Ecto neural progenitor cell (in vitro differentiated cells): ENCODE data around the gene CREB3L1.

Experiments
- DNase-seq: peaks from one replicate; pipeline ENCODE4 v3.0.0-alpha.2; 2018; ENCODE audit warnings: low spot score

Gene CREB3L1

GRCh38 chr11:46277622-46278386 lies at the start of gene CREB3L1:
Gene CREB3L1 (plus strand): TSS chr11:46277662. CDS start chr11:46278112, 450 bp downstream.
- peak; percentile 74 for DNase-seq

- DNase-seq: no peak
Observed at GRCh38 chr11:46229230-46229629, 48.2 kb upstream of the CREB3L1 start.

- DNase-seq: peak; percentile 73
Observed at GRCh38 chr11:46234311-46234710, 43.2 kb upstream of the CREB3L1 start.

- no peak for DNase-seq
Observed at GRCh38 chr11:46235777-46236688, 41.4 kb upstream of the CREB3L1 start.

GRCh38 chr11:46236918-46237247 lies 40.6 kb upstream of the CREB3L1 start:
- no peak for DNase-seq

GRCh38 chr11:46237248-46238077 lies 40.0 kb upstream of the CREB3L1 start:
- DNase-seq: peak; percentile 80

GRCh38 chr11:46238078-46238966 lies 39.1 kb upstream of the CREB3L1 start:
- DNase-seq: no peak

GRCh38 chr11:46238967-46239800 lies 38.3 kb upstream of the CREB3L1 start:
- peak; percentile 95 for DNase-seq

- no peak for DNase-seq
Observed at GRCh38 chr11:46239801-46240061, 37.7 kb upstream of the CREB3L1 start.

- no peak for DNase-seq
Observed at GRCh38 chr11:46240371-46240770, 37.1 kb upstream of the CREB3L1 start.

- DNase-seq: no peak
Observed at GRCh38 chr11:46240861-46241260, 36.6 kb upstream of the CREB3L1 start.

- DNase-seq: no peak
Observed at GRCh38 chr11:46242041-46242951, 35.2 kb upstream of the CREB3L1 start.

GRCh38 chr11:46242952-46243795 lies 34.3 kb upstream of the CREB3L1 start:
- DNase-seq: peak; percentile 96

- DNase-seq: no peak
Observed at GRCh38 chr11:46243796-46244109, 33.7 kb upstream of the CREB3L1 start.

GRCh38 chr11:46246521-46246920 lies 30.9 kb upstream of the CREB3L1 start:
- DNase-seq: no peak

GRCh38 chr11:46247090-46247489 lies 30.4 kb upstream of the CREB3L1 start:
- DNase-seq: no peak

- no peak for DNase-seq
Observed at GRCh38 chr11:46247659-46248058, 29.8 kb upstream of the CREB3L1 start.

GRCh38 chr11:46248289-46249102 lies 29.0 kb upstream of the CREB3L1 start:
- DNase-seq: no peak
